Right lobe of liver (tissue), 4 donors: ENCODE measurements around the gene SDHA.

ENCODE experiments used
- CTCF ChIP-seq, 4 donors: fragments of 200-600 bp in 3 of 4; fragments of 450-650 bp in 1 of 4; IDR thresholded peaks; one replicate each; pipeline versions ENCODE4 v1.5.1 to v1.8.0; 2016 to 2022; ENCODE audit warnings: antibody characterized with exemption in 4 of 4, mild to moderate bottlenecking in 2 of 4
- POLR2A ChIP-seq: fragments of 450-650 bp; IDR thresholded peaks from one replicate; pipeline ENCODE4 v1.6.1; 2017; ENCODE audit warnings: antibody characterized with exemption, mild to moderate bottlenecking
- donor health status: DM: no; HTN: no; CAD: no.
- donor health status: DM: no; HTN: no; CAD: no.
- donor health status: DM: no; HTN: yes; CAD: no.

- TF ChIP-seq CTCF (IDR thresholded peaks at IDR 0.05), result no peak
- TF ChIP-seq POLR2A, result no peak
Measured at GRCh38 chr5:204462-204861, 13.7 kb upstream of the SDHA start.
